H9 (cell line): Measurements from ENCODE around the gene THRB. TPM values are rescaled to one million over a fixed set of nuclear protein-coding genes. Genes with fewer than 3 reads are reported as not detected.

Source experiments
- DNase-seq: peaks from one replicate; pipeline ENCODE4 v3.0.0-alpha.2; 2017
- H2AFZ ChIP-seq: one replicate; pipeline ENCODE4 v1.6.1; 2013; ENCODE audit warnings: mild to moderate bottlenecking, low read length, control low read depth, moderate library complexity
- H2AK5ac ChIP-seq: 2 replicates; pipeline ENCODE4 v1.6.1; 2013; ENCODE audit warnings: low read length, control low read depth, mixed read lengths; ENCODE audit not compliant: insufficient read length
- H2BK120ac ChIP-seq: one replicate; pipeline ENCODE4 v1.6.1; 2013; ENCODE audit warnings: low read depth, mild to moderate bottlenecking, low read length, control low read depth, inconsistent platforms; ENCODE audit not compliant: poor library complexity, severe bottlenecking
- H2BK12ac ChIP-seq: 2 replicates; pipeline ENCODE4 v1.6.1; 2013; ENCODE audit warnings: low read length, control low read depth, mixed read lengths, low read depth; ENCODE audit not compliant: insufficient read length
- H2BK15ac ChIP-seq: 2 replicates; pipeline ENCODE4 v1.6.1; 2013; ENCODE audit warnings: low read depth, low read length, control low read depth
- H2BK20ac ChIP-seq: one replicate; pipeline ENCODE4 v1.6.1; 2013; ENCODE audit warnings: low read depth, mild to moderate bottlenecking, low read length, control low read depth, inconsistent platforms; ENCODE audit not compliant: poor library complexity, severe bottlenecking
- H2BK5ac ChIP-seq: 2 replicates; pipeline ENCODE4 v1.6.1; 2013; ENCODE audit warnings: low read length, control low read depth, mixed read lengths; ENCODE audit not compliant: insufficient read length
- H3K14ac ChIP-seq: 2 replicates; pipeline ENCODE4 v1.6.1; 2013; ENCODE audit warnings: low read length, control low read depth; ENCODE audit not compliant: insufficient read depth
- H3K18ac ChIP-seq: 2 replicates; pipeline ENCODE4 v1.6.1; 2013; ENCODE audit warnings: low read depth, mild to moderate bottlenecking, mixed read lengths, low read length, control low read depth; ENCODE audit not compliant: insufficient read length
- H3K23ac ChIP-seq: 2 replicates; pipeline ENCODE4 v1.6.1; 2013; ENCODE audit warnings: low read length, control low read depth, mixed read lengths, low read depth; ENCODE audit not compliant: insufficient read length
- H3K23me2 ChIP-seq: 2 replicates; pipeline ENCODE4 v1.6.1; 2013; ENCODE audit warnings: low read depth, mild to moderate bottlenecking, mixed read lengths, low read length, control low read depth; ENCODE audit not compliant: insufficient read length, poor library complexity, severe bottlenecking
- H3K27ac ChIP-seq: 2 replicates; pipeline ENCODE4 v1.5.1; 2013; ENCODE audit warnings: low read length, control low read depth, mixed read lengths, low read depth; ENCODE audit not compliant: insufficient read length
- H3K27me3 ChIP-seq: 2 replicates; pipeline ENCODE4 v1.6.1; 2013; ENCODE audit warnings: low read length, control low read depth, inconsistent platforms; ENCODE audit not compliant: insufficient read depth
- H3K4ac ChIP-seq: 2 replicates; pipeline ENCODE4 v1.6.1; 2013; ENCODE audit warnings: low read depth, mild to moderate bottlenecking, control low read depth, inconsistent platforms, low read length, moderate library complexity
- H3K4me1 ChIP-seq: 2 replicates; pipeline ENCODE4 v1.6.1; 2013; ENCODE audit warnings: low read length, control low read depth, inconsistent platforms; ENCODE audit not compliant: insufficient read depth
- H3K4me2 ChIP-seq: 2 replicates; pipeline ENCODE4 v1.6.1; 2013; ENCODE audit warnings: low read length, control low read depth, mixed read lengths; ENCODE audit not compliant: insufficient read length, insufficient read depth
- H3K56ac ChIP-seq: 2 replicates; pipeline ENCODE4 v1.6.1; 2013; ENCODE audit warnings: low read depth, mild to moderate bottlenecking, mixed read lengths, low read length, control low read depth; ENCODE audit not compliant: insufficient read length
- H3K79me1 ChIP-seq: 2 replicates; pipeline ENCODE4 v1.6.1; 2013; ENCODE audit warnings: low read depth, mild to moderate bottlenecking, moderate library complexity, low read length, control low read depth, inconsistent platforms; ENCODE audit not compliant: insufficient read depth, poor library complexity, severe bottlenecking
- H3K79me2 ChIP-seq: 2 replicates; pipeline ENCODE4 v1.6.1; 2013; ENCODE audit warnings: low read length, control low read depth, inconsistent platforms; ENCODE audit not compliant: insufficient read depth
- H3K9ac ChIP-seq: 2 replicates; pipeline ENCODE4 v1.6.1; 2013; ENCODE audit warnings: low read length, control low read depth, mixed read lengths; ENCODE audit not compliant: insufficient read length; ENCODE audit errors: extremely low read depth
- H3K9me3 ChIP-seq: one replicate; pipeline ENCODE4 v1.6.1; 2013; ENCODE audit warnings: low read depth, low read length, inconsistent platforms; ENCODE audit not compliant: control insufficient read depth
- H3T11ph ChIP-seq: one replicate; pipeline ENCODE4 v1.6.1; 2013; ENCODE audit warnings: mild to moderate bottlenecking, low read length, control low read depth, inconsistent platforms
- H4K20me1 ChIP-seq: one replicate; pipeline ENCODE4 v1.6.1; 2013; ENCODE audit not compliant: control insufficient read depth, insufficient read length, insufficient read depth
- H4K5ac ChIP-seq: 2 replicates; pipeline ENCODE4 v1.6.1; 2013; ENCODE audit warnings: low read depth, mild to moderate bottlenecking, mixed read lengths, low read length, control low read depth; ENCODE audit not compliant: insufficient read length
- H4K8ac ChIP-seq: replicated peaks from 2 replicates; pipeline ENCODE4 v1.6.1; 2013; ENCODE audit warnings: low read length, control low read depth, mixed read lengths, low read depth; ENCODE audit not compliant: insufficient read length
- H4K91ac ChIP-seq: 2 replicates; pipeline ENCODE4 v1.6.1; 2013; ENCODE audit warnings: low read depth, mild to moderate bottlenecking, moderate library complexity, mixed read lengths, low read length, control low read depth; ENCODE audit not compliant: insufficient read length
- H3K27ac Mint-ChIP-seq, 3 experiments: 2 replicates in 2 of 3; 3 replicates in 1 of 3; pipeline ENCODE4 v1.8.0; 2020 to 2021; ENCODE audit warnings: mixed read lengths in 3 of 3, mild to moderate bottlenecking in 1 of 3, moderate library complexity in 1 of 3
- H3K27me3 Mint-ChIP-seq: 2 replicates; pipeline ENCODE4 v1.8.0; 2021; ENCODE audit warnings: low read depth, mild to moderate bottlenecking, moderate library complexity, mixed read lengths
- H3K36me3 Mint-ChIP-seq, 3 experiments: 2 replicates in 2 of 3; 3 replicates in 1 of 3; pipeline ENCODE4 v1.8.0; 2020 to 2021; ENCODE audit warnings: low read depth in 3 of 3, mixed read lengths in 3 of 3; ENCODE audit not compliant: insufficient read depth in 1 of 3
- H3K4me1 Mint-ChIP-seq, 2 experiments: 2 replicates each; pipeline ENCODE4 v1.8.0; 2020; ENCODE audit warnings: mixed read lengths in 2 of 2
- H3K4me3 Mint-ChIP-seq, 2 experiments: 2 replicates in 1 of 2; 3 replicates in 1 of 2; pipeline ENCODE4 v1.8.0; 2020 to 2021; ENCODE audit warnings: mild to moderate bottlenecking in 2 of 2, mixed read lengths in 2 of 2, moderate library complexity in 1 of 2
- H3K9me3 Mint-ChIP-seq, 2 experiments: 2 replicates in 1 of 2; 3 replicates in 1 of 2; pipeline ENCODE4 v1.8.0; 2020; ENCODE audit warnings: mild to moderate bottlenecking in 2 of 2, mixed read lengths in 2 of 2, moderate library complexity in 1 of 2
- CTCF ChIP-seq: fragments of 200-600 bp; sonication (generic); conservative IDR thresholded peaks from 3 replicates; pipeline ENCODE4 v1.8.0; 2021; ENCODE audit warnings: antibody characterized with exemption, mild to moderate bottlenecking
- WGBS: extraction: QIAGEN DNeasy Blood & Tissue Kit; methylation state at CpG from one replicate; pipeline ENCODE4 v1.1.7; 2013; ENCODE audit warnings: missing lambda C conversion rate, low lambda C conversion rate, mixed read lengths; ENCODE audit not compliant: insufficient read length; ENCODE audit errors: extremely low coverage; 5-methylcytosine and 5-hydroxymethylcytosine counted together
- total RNA-seq: library from RNA; stranded (reverse); gene quantifications from 2 replicates; pipeline ENCODE4 v1.2.1, GENCODE V29; 2021

The THRB gene
- total RNA-seq, 1 experiment from 2014 or later = 8.6 TPM

GRCh38 chr3:24133942-24134341 is 360.7 kb downstream of the THRB start:
- H3K4ac ChIP-seq = no peak overlapping the region
- Mint-ChIP-seq H3K4me1 (no peaks in the 10 kb centered on the region; a peak in 1 of 4 replicates), H3K4me3 (no peak overlapping the region), H3K36me3 (no peaks in the 10 kb centered on the region; a peak in 1 of 7 replicates), H3K27me3 (no peaks in the 10 kb centered on the region), H3K27ac (no peak overlapping the region; a peak in 1 of 7 replicates), H3K9me3 (no peaks in the 10 kb centered on the region)
- H3K27me3 ChIP-seq = no peaks in the 10 kb centered on the region
- H3K4me1 ChIP-seq = no peaks in the 10 kb centered on the region
- H3K4me2 ChIP-seq = no peak overlapping the region
- WGBS = no CpG with 5 or more reads among the region's 2 CpGs
- no peaks in the 10 kb centered on the region for H3K9me3 ChIP-seq
- H2BK120ac ChIP-seq = no peak overlapping the region
- H3K9ac ChIP-seq = no peak overlapping the region
- no peaks in the 10 kb centered on the region for H3K79me1 ChIP-seq
- H3K23ac ChIP-seq = no peak overlapping the region
- H2AFZ ChIP-seq = no peak overlapping the region
- no peak overlapping the region for H2AK5ac ChIP-seq
- H2BK15ac ChIP-seq = no peak overlapping the region
- no peak for TF ChIP-seq CTCF
- H3K18ac ChIP-seq = no peak overlapping the region
- H3K79me2 ChIP-seq = no peaks in the 10 kb centered on the region
- H2BK20ac ChIP-seq = no peak overlapping the region
- no peak overlapping the region for H3K56ac ChIP-seq
- H2BK5ac ChIP-seq = no peak overlapping the region
- H4K20me1 ChIP-seq = no peaks in the 10 kb centered on the region
- H3K14ac ChIP-seq = no peak overlapping the region; the same call in 1 of the 2 replicates
- no peak overlapping the region for H2BK12ac ChIP-seq
- H3K27ac ChIP-seq = no peak overlapping the region
- no peak for DNase-seq
- no peak overlapping the region for H3T11ph ChIP-seq
- H4K5ac ChIP-seq = no peak overlapping the region
- H4K8ac ChIP-seq = no peak overlapping the region
- no peak overlapping the region for H4K91ac ChIP-seq
- H3K23me2 ChIP-seq = no peaks in the 10 kb centered on the region
